B cell (primary cell): ENCODE results near the gene SELENOI.

Experiments
- EZH2 ChIP-seq: IDR thresholded peaks from 2 replicates; pipeline ENCODE4 v1.6.1; 2012; ENCODE audit warnings: borderline replicate concordance, low read depth, mild to moderate bottlenecking, moderate library complexity, low read length; ENCODE audit not compliant: insufficient read depth, poor library complexity, severe bottlenecking
- TF ChIP-seq, protein P1 (sequence below): fragments of 200-600 bp; IDR thresholded peaks from one replicate; pipeline ENCODE4 v1.8.0; 2022; ENCODE audit warnings: antibody characterized with exemption, mild to moderate bottlenecking

DNA sequence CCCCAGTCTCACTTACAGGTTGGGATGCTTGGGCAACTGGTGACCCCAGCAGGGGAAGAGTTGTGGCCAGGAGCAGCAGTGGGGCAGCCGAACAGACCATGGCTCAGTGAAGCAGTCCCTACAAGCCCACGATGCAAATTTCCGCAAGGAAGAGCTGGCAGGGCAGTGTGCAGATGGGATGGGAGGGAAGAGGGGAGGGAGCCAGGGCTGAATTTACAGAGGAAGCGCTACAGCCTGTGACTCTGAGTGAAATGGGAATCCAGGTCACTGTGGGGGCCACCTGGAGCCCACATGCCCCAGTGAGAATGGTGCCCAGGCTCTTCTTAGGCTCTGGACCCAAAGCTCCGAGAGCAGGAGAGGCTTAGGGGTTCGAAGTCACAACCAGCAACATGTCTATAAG is 27.0 kb upstream of the SELENOI start:
- TF ChIP-seq, protein P1, sequence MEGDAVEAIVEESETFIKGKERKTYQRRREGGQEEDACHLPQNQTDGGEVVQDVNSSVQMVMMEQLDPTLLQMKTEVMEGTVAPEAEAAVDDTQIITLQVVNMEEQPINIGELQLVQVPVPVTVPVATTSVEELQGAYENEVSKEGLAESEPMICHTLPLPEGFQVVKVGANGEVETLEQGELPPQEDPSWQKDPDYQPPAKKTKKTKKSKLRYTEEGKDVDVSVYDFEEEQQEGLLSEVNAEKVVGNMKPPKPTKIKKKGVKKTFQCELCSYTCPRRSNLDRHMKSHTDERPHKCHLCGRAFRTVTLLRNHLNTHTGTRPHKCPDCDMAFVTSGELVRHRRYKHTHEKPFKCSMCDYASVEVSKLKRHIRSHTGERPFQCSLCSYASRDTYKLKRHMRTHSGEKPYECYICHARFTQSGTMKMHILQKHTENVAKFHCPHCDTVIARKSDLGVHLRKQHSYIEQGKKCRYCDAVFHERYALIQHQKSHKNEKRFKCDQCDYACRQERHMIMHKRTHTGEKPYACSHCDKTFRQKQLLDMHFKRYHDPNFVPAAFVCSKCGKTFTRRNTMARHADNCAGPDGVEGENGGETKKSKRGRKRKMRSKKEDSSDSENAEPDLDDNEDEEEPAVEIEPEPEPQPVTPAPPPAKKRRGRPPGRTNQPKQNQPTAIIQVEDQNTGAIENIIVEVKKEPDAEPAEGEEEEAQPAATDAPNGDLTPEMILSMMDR = no peak
- no peak for TF ChIP-seq EZH2
